Measurements from ENCODE around the gene PADI3.

- TF ChIP-seq GATA2 (IDR thresholded peaks at IDR 0.05; ENCODE audit: low read depth, low read length) = no peak
- TF ChIP-seq GATA3 (IDR thresholded peaks at IDR 0.05; ENCODE audit: low read depth, low read length) = no peak
These were observed 18.1 kb upstream of the PADI3 start for GRCh38 chr1:17230671-17231310.

Measured in SH-SY5Y (cell line).